Neural progenitor cell (in vitro differentiated cells): ENCODE results near the gene GIMAP1. TPM values are rescaled to one million over a fixed set of nuclear protein-coding genes. Genes with fewer than 3 reads are reported as not detected.

Experiments used
- DNase-seq: peaks from one replicate; pipeline ENCODE4 v3.0.0-alpha.2; 2016; ENCODE audit warnings: low spot score
- H2AFZ ChIP-seq: fragments of 200-600 bp; sonication (generic); replicated peaks from 2 replicates; pipeline ENCODE4 v1.6.1; 2016; ENCODE audit warnings: antibody characterized with exemption
- H3F3A ChIP-seq: fragments of 200-600 bp; sonication (generic); 2 replicates; pipeline ENCODE4 v1.6.1; 2016; ENCODE audit warnings: antibody characterized with exemption, low read depth
- H3K27ac ChIP-seq: fragments of 200-600 bp; sonication (generic); 2 replicates; pipeline ENCODE4 v1.5.1; 2016; ENCODE audit warnings: mild to moderate bottlenecking
- H3K27me3 ChIP-seq: fragments of 200-600 bp; sonication (generic); 2 replicates; pipeline ENCODE4 v1.6.1; 2016; ENCODE audit warnings: mild to moderate bottlenecking, moderate library complexity
- H3K36me3 ChIP-seq: fragments of 200-600 bp; sonication (generic); 2 replicates; pipeline ENCODE4 v1.5.1; 2016
- H3K4me1 ChIP-seq: fragments of 200-600 bp; sonication (generic); 2 replicates; pipeline ENCODE4 v1.6.1; 2016; ENCODE audit warnings: mixed run types
- H3K4me2 ChIP-seq: fragments of 200-600 bp; sonication (generic); 2 replicates; pipeline ENCODE4 v1.6.1; 2016
- H3K4me3 ChIP-seq: fragments of 200-600 bp; sonication (generic); 2 replicates; pipeline ENCODE4 v1.5.1; 2016
- H3K79me2 ChIP-seq: fragments of 200-600 bp; sonication (generic); 2 replicates; pipeline ENCODE4 v1.6.1; 2016; ENCODE audit warnings: low read depth
- H3K9ac ChIP-seq: fragments of 200-600 bp; sonication (generic); 2 replicates; pipeline ENCODE4 v1.6.1; 2016
- H3K9me3 ChIP-seq: fragments of 200-600 bp; sonication (generic); 2 replicates; pipeline ENCODE4 v1.5.1; 2016; ENCODE audit warnings: low read depth
- H4K20me1 ChIP-seq: fragments of 200-600 bp; sonication (generic); 2 replicates; pipeline ENCODE4 v1.6.1; 2016; ENCODE audit warnings: low read depth
- H3K27ac Mint-ChIP-seq: 3 replicates; pipeline ENCODE4 v1.8.0; 2021; ENCODE audit warnings: mixed read lengths
- H3K27me3 Mint-ChIP-seq: 2 replicates; pipeline ENCODE4 v1.8.0; 2022; ENCODE audit warnings: low read depth, mild to moderate bottlenecking, inconsistent platforms, moderate library complexity, mixed read lengths; ENCODE audit not compliant: insufficient read depth
- H3K36me3 Mint-ChIP-seq: 3 replicates; pipeline ENCODE4 v1.8.0; 2021; ENCODE audit warnings: mixed read lengths
- H3K4me1 Mint-ChIP-seq: 3 replicates; pipeline ENCODE4 v1.8.0; 2021; ENCODE audit warnings: mixed read lengths
- H3K4me3 Mint-ChIP-seq: 3 replicates; pipeline ENCODE4 v1.8.0; 2021; ENCODE audit warnings: mild to moderate bottlenecking, moderate library complexity, mixed read lengths
- H3K9me3 Mint-ChIP-seq: 3 replicates; pipeline ENCODE4 v1.8.0; 2020; ENCODE audit warnings: mixed read lengths
- CTCF ChIP-seq: fragments of 200-600 bp; sonication (generic); IDR thresholded peaks from 2 replicates; pipeline ENCODE4 v1.5.1; 2017; ENCODE audit warnings: antibody characterized with exemption, mild to moderate bottlenecking
- EZH2 ChIP-seq: fragments of 200-600 bp; sonication (generic); IDR thresholded peaks from 2 replicates; pipeline ENCODE4 v1.6.1; 2017; ENCODE audit warnings: antibody characterized with exemption, mild to moderate bottlenecking, moderate library complexity
- EZH2phosphoT487 ChIP-seq: fragments of 200-600 bp; sonication (generic); IDR thresholded peaks from 2 replicates; pipeline ENCODE4 v1.6.1; 2017; ENCODE audit warnings: antibody characterized with exemption
- total RNA-seq: library from RNA; depleted of rRNA; stranded (reverse); fragments of >200 nt; gene quantifications from 2 replicates; pipeline ENCODE4 v1.2.3, GENCODE V29; 2015; ENCODE audit warnings: low replicate concordance

The GIMAP1 gene
- total RNA-seq, 1 donor from 2014 or later: not detected

- no peak for TF ChIP-seq EZH2
- no peak for TF ChIP-seq CTCF
- no peak for TF ChIP-seq EZH2phosphoT487
- no peaks in the 10 kb centered on the region for H3K36me3 ChIP-seq
- H3K27ac ChIP-seq: no peak overlapping the region
- Mint-ChIP-seq H3K27ac (no peak overlapping the region), H3K4me1 (peaks cover 8% of the 10 kb centered on the region), H3K36me3 (no peaks in the 10 kb centered on the region), H3K9me3 (peaks cover 2% of the 10 kb centered on the region), H3K27me3 (peaks cover 11% of the 10 kb centered on the region), H3K4me3 (no peak overlapping the region)
- no peak overlapping the region for H2AFZ ChIP-seq
- H3K4me3 ChIP-seq: no peak overlapping the region
- H3F3A ChIP-seq: no peaks in the 10 kb centered on the region
- H3K9ac ChIP-seq: no peak overlapping the region
- H3K4me1 ChIP-seq: no peaks in the 10 kb centered on the region
- H3K4me2 ChIP-seq: no peak overlapping the region
- H3K79me2 ChIP-seq: no peaks in the 10 kb centered on the region
- H3K27me3 ChIP-seq: peaks cover 100% of the 10 kb centered on the region
- H3K9me3 ChIP-seq: no peaks in the 10 kb centered on the region
- DNase-seq: no peak
- H4K20me1 ChIP-seq: no peaks in the 10 kb centered on the region
Observed at GRCh38 chr7:150746921-150747320, 30.5 kb downstream of the GIMAP1 start.

- Histone ChIP-seq H3K4me2 (no peak overlapping the region), H3F3A (no peaks in the 10 kb centered on the region), H3K27ac (no peak overlapping the region), H3K4me1 (no peaks in the 10 kb centered on the region), H3K36me3 (no peaks in the 10 kb centered on the region), H3K9me3 (no peaks in the 10 kb centered on the region), H3K4me3 (no peak overlapping the region), H3K9ac (no peak overlapping the region), H2AFZ (no peak overlapping the region), H3K79me2 (no peaks in the 10 kb centered on the region), H3K27me3 (peaks cover 99% of the 10 kb centered on the region), H4K20me1 (no peaks in the 10 kb centered on the region)
- H3K36me3 Mint-ChIP-seq: no peaks in the 10 kb centered on the region
- no peak for DNase-seq
- peaks cover 8% of the 10 kb centered on the region for H3K4me1 Mint-ChIP-seq
- TF ChIP-seq CTCF (no peak), EZH2phosphoT487 (no peak), EZH2 (no peak)
- H3K9me3 Mint-ChIP-seq: no peaks in the 10 kb centered on the region
- H3K27ac Mint-ChIP-seq: no peak overlapping the region
- no peak overlapping the region for H3K4me3 Mint-ChIP-seq
- peaks cover 7% of the 10 kb centered on the region for H3K27me3 Mint-ChIP-seq
Observed at GRCh38 chr7:150748376-150748775, 32.0 kb downstream of the GIMAP1 start.

GRCh38 chr7:150751702-150752101 is 35.3 kb downstream of the GIMAP1 start:
- Histone ChIP-seq H3K4me1 (no peaks in the 10 kb centered on the region), H4K20me1 (no peaks in the 10 kb centered on the region), H3K4me2 (no peak overlapping the region), H3K9me3 (no peaks in the 10 kb centered on the region), H3F3A (no peaks in the 10 kb centered on the region), H3K27ac (no peak overlapping the region), H3K36me3 (no peaks in the 10 kb centered on the region), H3K9ac (no peak overlapping the region), H3K4me3 (no peak overlapping the region), H2AFZ (no peak overlapping the region), H3K79me2 (no peaks in the 10 kb centered on the region), H3K27me3 (peaks cover 87% of the 10 kb centered on the region)
- H3K4me3 Mint-ChIP-seq: no peak overlapping the region
- H3K4me1 Mint-ChIP-seq: peaks cover 4% of the 10 kb centered on the region
- H3K9me3 Mint-ChIP-seq: no peaks in the 10 kb centered on the region
- no peak overlapping the region for H3K27ac Mint-ChIP-seq
- TF ChIP-seq CTCF (no peak), EZH2 (no peak), EZH2phosphoT487 (no peak)
- H3K36me3 Mint-ChIP-seq: no peaks in the 10 kb centered on the region
- no peak for DNase-seq
- peaks cover 2% of the 10 kb centered on the region for H3K27me3 Mint-ChIP-seq
